Pons (tissue), 1 donor: ENCODE results near the gene DDX46.
"Not testable (repeated sequence)": the region's sequence is repeated elsewhere in the genome, so short reads cannot be mapped to it uniquely, and the experiment has no call there.

Experiments used
- DNase-seq: peaks from one replicate; pipeline ENCODE4 v3.0.0-alpha.2; 2016; ENCODE audit warnings: low spot score

DDX46 gene

DNA sequence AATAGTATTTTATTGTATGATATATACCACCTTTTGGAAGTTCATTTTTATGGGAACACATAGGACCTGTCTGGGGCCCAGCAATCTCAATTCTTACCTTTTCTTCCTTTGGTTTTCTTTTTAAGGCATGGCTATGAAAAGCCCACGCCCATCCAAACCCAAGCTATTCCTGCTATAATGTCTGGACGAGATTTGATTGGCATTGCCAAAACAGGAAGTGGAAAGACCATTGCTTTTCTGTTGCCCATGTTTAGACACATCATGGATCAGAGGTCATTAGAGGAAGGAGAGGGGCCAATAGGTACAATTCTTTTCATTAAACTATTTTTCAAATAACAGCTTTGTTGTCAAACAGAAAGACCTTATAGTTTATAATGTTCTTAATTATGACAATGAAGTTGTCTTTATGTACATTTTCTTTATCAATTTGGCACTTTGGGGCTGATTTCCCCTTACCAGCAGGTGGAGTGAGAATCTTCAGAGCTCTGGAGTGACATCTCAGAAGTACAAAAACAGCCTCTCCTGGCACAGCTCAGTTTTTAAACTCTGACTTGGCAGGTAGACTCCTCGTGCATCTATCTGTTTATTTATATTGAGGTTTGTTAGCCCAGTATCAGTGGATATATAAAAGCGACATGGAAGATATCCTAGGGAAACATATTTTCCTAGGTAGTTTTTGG, 25.8 kb downstream of the DDX46 start:
- DNase-seq = no peak

DNA sequence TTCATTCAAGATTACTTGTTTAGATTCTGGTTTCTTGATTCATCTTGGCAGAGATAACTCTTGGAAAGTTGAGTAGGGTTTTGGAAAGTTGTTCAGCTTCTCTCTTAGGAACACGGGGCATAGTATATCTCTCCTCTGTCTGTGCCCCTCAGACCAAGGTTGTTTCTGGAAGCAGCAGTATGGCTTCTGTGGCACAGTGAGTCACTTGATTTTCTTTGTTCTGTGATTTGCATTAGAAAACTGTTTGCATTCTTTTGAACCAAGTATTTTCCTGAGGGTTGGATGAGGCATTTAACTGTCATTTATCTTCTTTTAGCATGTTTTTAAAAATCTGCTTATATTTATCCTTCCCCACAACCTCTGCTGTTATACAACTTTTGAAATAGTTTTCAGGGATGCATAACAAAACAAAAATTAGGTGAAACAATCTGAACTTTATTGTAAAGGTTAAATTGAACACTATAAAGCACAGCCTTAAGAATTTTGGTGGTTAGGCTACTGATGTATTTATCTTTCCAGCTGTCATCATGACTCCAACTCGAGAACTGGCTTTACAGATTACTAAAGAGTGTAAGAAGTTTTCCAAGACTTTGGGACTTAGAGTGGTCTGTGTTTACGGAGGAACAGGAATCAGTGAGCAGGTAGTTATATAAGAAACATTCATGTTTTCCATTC, 26.5 kb downstream of the DDX46 start:
- no peak for DNase-seq

DNA sequence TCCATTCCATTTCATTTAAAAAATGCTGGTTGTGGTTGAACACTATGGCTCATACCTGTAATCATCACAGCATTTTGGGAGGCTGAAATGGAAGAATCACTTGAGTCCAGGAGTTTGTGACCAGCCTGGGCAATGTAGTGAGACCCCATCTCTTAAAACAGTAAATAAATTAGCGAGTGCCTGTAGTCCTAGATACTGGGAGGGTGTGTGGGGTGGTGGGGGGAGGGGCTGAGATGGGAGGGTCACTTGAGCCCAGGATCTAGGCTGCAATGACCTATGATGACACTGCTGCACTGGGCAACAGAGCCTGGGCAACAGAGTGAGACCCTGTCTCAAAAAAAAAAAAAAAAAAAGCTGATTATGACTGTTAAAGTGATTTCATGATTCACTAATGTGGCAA, 29.1 kb downstream of the DDX46 start:
- DNase-seq = no peak

DNA sequence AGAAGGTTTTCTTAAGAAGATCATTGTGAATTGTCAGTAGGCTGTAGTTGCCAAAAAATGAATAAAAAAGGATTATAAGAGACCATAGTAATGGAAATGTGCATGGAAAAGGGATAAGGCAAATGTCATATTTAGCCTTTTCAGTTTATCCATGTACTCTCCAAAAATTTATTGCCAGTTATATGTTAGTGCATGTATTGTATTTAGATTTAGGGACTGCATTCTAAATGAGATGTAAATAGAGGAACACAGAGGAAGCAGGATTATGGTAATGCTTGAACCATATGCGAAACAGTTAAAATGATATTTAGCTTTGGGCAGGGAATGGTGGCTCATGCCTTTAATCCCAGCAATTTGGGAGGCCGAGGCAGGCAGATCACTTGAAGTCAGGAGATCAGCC, 33.0 kb downstream of the DDX46 start:
- DNase-seq = no peak

DNA sequence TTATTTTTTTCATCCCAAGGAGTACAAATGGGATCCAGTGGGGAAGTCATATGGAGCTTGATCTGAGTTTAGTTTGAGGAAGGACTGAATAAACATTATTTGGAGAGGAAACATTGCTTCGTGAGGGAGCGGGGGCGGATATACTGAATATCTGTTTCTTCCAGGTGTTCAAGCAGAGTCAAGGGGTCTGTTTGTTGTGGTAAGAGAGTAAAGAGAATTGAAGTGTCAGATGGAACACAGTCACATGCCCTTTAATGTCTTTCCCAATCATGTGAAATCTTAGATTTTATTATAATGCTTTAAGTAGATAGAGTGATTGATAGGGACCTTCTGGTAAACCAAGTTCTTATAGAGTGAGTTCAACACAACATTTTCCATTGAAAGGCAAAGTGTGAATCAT, 33.7 kb downstream of the DDX46 start:
- no peak for DNase-seq

DNA sequence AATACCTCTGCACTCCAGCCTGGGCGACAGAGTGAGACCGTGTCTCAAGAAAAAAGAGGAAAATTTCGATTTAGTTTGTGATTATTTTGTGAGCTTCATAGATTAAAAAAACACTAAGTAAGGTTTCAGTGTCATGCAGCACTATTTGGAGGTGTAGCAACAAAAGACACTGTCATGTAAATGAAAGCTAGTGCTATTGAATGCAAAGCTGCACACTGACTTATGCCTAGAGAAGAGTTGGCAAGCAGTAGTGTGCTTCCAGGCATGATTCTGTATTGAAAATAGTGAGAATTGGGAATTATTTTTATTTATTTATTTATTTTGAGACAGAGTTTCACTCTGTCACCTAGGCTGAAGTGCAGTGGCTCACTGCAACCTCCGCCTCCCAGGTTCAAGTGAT, 34.5 kb downstream of the DDX46 start:
- no peak for DNase-seq

DNA sequence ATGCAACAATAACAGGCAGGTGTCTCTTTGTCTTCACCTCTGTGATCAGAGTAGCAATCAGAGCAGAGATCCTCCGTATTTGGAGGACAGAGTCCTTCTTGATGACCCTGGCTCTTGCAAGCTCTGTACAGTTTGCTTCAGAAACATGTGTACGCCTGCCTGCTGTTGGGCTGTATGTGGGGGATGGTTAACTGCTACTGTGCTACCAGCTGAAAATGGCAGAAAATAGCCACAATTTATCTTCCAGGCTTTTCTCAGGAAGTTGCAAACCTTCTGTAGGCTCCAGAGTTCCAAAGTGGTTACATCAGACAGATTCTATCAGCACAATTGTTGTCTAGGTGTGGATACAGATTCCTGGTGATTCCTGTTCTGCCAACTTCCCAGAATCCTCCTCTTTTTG, 35.5 kb downstream of the DDX46 start:
- DNase-seq = no peak

DNA sequence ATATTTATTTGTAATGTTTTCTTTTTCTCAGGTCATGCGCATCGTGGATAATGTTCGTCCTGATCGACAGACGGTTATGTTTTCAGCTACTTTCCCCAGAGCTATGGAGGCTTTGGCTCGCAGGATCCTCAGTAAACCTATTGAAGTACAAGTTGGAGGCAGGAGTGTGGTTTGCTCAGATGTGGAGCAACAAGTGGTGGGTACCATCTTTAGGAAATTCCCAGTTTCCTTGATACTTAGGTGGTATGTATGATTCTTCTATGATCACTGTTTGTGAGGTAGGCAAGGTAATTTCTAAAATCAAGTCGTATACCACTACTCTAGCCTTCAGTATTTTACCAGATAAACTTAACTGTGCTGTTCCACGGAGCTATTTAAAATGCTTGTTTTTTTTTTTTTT, 36.2 kb downstream of the DDX46 start:
- no peak for DNase-seq

DNA sequence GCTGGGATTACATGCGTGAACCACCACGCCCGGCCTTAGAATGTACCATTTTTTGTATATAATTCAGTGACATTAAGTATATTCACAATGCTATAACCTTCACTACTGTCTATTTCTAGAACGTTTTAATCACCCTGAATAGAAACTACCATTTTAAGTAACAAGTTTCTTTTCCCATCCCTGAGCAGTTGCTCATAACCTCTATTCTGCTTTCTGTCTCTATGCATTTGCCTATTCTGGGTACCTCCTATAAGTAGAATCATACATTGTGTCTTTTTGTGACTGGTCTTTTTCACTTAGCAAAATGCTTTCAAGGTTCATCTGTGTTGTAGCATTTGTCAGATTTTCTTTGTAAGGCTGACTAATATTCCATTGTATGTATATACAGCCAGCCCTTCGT, 39.9 kb downstream of the DDX46 start:
- DNase-seq = no peak

DNA sequence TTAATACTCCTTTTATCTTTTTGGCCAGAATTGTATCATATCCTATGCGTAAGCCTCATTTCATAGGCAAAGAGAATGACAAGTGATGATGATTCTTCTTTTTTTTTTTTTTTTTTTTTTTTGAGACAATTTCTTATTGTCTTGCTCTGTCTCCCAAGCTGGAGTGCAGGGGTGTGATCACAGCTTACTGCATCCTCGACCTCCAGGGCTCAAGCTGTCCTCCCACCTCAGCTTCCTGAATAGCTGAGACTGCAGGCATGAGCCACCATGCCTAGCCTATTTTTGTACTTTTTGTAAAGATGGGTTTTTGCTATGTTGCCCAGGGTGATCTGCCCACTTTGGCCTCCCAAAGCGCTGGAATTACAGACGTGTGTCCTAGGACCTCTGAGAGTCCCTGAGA, 45.2 kb downstream of the DDX46 start:
- DNase-seq = no peak

DNA sequence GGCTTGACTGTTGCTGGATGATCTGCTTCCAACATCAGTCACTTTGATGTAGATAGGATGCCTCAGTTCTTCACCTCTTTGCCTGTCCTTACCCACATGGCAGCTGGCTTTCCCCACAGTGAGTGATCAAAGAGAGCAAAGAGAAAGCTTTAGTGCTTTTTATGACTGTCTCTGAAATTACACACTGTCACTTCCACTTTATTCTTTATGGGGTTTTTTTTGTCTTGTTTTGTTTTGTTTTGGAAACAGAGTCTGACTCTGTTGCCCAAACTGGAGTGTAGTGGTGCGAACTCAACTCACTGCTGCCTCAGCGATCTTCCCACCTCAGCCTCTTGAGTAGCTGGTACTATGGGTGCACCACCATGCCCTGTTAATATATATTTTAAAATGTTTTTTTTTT, 54.8 kb downstream of the DDX46 start:
- no peak for DNase-seq

DNA sequence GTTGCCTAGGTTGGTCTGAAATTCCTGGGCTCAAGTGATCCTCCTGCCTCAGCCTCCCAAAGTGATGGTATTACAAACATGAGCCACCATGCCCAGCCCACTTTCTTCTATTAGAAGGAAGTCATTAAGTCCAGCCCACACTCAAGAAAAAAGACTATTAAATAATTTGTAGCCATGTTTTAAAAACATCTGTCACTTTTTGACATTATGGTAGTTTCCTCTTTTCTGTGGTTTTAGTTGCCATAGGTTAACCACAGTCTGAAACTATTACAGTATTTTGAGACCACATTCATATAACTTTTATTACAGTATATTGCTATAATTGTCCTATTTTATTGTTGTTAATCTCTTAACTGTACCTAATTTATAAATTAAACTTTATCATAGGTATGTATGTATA, 55.2 kb downstream of the DDX46 start:
- DNase-seq = no peak

DNA sequence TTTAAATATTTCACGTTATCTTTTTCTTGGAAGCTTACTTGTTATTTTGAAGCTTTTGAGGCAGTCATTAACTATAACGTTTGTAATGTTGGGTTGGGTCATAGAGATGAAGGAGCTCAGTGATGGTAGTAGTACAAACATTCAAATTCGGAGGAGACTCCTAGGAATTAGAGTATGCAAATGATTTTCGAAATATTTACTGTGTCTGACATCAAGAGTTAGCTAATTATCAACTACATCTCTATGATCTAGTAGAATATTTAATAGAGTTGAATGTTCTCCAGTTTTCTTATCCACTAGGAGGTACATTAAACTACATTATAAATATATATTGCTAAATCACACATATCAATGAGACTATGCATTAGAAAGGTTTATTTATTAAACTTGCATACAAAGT, 58.4 kb downstream of the DDX46 start:
- DNase-seq = no peak

DNA sequence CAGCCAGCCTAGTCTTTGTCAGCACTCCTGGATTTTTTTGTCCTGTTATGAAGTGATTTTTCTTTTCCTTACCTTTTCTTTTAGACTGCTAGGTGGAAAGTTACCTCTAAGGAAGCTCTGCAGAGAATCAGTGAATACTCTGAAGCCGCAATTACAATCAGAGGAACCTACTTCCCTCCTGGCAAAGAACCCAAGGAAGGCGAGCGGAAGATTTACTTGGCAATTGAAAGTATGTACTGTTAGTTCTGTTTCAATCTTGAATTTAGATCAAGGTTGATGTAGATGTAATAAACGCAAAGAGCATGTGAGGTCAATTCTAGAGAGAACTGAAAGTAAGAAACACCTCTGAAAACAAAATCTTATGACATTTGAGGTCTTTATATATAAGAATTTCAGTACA, 60.2 kb downstream of the DDX46 start:
- no peak for DNase-seq

DNA sequence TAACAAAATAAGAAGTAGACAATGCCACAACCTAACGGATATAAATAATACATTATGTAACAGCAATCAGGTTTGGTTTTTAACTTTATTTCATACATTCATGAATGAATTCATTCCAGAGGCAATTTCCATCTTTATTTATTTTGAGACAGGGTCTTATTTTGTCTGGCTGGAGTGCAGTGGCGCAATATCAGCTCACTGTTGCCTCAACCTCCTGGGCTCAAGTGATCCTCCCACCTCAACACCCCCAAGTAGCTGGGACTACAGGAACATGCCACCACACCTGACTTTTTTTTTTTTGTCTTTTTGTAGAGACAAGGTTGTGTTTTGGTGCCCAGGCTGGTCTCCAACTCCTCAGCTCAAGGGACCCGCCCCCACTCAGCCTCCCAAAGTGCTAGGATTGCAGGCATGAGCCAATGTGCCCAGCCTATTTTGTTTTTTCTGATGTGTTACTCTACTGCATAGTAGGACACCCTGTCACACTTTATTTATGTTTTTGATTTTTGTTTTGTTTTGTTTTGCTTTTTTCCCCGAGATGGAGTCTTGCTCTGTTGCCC, 60.9 kb downstream of the DDX46 start:
- no peak for DNase-seq

DNA sequence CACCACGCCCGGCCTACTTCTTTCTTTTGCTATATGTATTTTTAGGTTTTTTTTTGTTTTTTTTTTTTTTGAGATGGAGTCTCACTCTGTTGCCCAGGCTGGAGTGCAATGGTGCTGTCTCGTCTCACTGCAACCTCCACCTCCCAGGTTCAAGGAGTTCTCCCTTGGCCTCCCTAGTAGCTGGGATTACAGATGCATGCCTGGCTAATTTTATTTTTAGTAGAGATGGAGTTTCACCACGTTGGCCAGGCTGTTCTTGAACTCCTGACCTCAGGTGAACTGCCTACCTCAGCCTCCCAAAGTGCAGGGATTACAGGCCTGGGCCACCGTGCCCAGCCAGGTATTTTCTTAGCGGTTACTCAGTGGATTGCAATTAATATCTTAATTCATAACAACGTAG, 63.3 kb downstream of the DDX46 start:
- no peak for DNase-seq

DNA sequence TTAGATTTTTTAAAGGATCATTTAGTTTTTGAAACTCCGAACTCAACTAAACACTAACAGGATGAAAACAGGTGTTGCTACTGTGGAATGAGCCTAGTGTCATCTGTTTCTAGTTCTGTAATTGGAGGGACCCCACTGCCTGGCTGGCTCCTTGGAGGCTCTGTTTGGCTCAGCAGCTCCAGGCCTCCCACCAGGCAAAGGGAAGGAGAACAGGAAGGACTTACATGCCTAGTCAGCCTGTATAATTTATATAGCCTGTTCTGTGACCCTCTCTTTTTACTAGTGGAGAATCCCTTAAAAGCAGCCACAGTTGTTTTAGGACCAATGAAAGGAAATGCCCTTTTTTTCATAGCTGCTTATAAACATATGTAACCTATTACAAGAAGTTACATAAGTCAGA, 66.1 kb downstream of the DDX46 start:
- DNase-seq = no peak

DNA sequence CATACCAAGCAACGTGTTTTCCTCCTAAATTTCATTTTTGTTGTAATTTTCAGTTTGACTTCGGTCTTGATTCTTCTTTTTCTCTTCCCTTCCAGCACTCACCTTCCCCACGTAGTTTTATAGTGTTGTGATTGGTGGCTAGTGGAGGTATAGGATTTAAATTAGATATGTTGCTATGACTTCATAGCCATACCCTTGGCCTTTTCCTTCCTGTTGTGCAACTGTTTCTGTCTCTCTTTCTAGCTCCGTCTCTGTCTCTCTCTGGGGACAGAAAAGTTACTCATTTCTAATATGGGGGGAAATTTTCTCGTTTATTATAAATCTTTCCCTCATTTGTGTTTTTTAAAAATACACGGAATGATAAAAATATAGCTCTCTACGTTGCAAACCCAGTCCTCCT, 66.6 kb downstream of the DDX46 start:
- no peak for DNase-seq

DNA sequence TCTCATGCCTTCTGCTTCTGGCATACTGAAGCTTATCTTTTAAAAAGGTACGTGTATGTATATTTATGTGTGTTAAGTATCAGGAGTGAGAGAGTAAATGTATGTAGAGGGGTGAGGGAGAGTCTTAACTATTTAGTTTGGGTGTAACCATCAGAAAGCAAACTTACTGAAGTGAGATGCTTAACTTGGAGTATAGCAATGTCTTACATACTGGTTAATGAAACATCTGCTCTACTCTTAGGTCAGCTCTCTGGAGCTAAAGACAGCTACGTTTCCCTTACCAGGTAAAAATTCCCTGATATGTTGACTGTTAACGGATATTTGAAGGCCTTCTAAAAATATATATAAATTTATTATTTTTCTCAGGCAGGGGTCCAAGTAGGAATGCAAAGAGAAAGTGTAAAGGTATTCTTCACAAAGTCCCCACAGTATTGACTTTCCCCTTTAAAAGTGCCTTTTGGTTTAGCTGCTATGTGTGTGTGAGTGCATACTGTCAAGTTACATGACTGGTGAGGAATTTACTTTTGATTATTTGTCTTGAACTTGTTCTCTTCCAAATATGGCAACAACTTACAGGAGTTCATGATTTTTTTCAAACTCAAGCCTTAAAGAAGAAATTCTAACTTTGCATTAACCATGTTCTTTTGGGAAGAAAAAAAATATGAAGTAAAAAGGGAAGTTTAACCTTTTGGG, 74.9 kb downstream of the DDX46 start:
- no peak for DNase-seq

DNA sequence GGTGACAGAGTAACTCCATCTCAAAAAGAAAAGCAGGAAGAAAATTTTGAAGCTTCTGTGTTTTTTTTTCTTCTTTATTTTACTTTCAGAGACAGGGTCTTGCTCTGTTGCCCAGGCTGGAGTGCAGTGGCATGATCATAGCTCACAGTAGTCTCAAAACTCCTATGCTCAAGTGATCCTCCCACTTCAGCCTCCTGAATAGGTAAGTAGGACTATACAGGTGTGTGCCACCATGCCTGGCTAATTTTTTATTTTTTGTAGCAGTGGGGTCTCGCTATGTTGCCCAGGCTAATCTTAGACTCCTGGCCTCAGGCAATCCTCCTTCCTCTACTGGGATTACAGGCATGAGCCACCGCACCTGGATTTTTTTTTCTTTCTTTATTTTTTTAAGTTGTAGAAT, 77.0 kb downstream of the DDX46 start:
- DNase-seq = no peak

DNA sequence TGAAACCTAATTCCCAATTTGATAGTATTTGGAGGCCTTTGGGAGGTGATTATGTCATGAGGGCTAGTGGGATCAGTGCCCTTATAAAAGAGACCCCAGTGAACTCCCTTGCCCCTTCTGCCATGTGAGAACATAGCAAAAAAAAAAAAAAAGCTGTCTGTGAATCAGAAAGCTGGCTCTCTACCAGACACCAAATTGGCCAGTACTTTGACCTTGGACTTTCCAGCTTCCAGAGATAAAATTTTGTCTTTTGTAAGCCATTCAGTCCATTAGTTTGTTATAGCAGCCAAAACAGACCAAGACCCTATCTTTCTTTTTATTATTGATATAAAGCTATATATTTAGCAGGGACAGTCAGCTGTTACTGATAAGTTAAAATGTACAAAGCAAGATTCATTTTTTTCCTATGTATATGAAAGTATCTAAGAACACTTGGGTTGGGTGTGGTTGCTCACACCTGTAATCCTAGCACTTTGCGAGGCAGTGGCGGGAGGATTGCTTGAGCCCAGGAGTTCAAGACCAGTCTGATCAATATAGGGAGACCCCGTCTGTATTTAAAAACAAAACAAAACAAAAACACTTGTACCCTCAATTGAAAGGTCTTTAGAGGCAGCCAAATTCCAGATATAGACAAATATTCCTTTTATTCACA, 79.1 kb downstream of the DDX46 start:
- DNase-seq = no peak

DNA sequence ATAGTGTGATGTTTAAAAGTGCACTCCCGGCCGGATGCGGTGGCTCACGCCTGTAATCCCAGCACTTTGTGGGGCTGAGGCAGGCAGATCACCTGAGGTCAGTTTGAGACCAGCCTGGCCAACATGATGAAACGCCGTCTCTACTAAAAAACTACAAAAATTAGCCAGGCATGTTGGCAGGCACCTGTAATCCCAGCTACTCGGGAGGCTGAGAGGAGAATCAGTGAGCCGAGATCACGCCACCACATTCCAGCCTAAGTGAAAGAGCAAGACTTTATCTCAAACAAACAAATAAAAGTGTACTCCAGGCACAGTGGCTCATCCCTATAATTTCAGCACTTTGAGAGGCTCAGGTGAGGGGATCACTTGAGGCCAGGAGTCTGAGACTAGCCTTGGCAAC, 79.8 kb downstream of the DDX46 start:
- DNase-seq = not testable (repeated sequence)

DNA sequence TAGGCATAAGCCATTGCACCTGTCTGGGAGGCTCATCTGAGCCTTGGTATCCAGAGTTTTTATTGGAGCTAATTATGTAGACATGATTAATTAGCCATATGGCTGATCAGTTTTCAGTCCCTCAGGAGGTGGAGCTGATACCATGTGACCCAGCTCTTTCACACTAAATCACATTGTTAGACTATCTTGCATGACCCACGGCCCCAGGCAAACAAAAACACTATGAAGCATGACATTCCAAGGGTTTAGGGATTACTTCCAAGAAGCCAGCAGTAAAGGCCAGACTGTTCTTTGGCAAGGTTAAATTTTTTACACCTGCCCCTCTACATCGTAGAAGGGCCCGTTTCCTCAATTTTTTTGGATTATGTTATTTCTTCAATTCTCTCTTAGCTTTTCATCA, 82.2 kb downstream of the DDX46 start:
- no peak for DNase-seq
